ENCODE measurements around the gene MKNK1. TPM values are rescaled to one million over a fixed set of nuclear protein-coding genes. Genes with fewer than 3 reads are reported as not detected.

The MKNK1 gene
- total RNA-seq, 1 donor from 2014 or later, result 58.4 TPM

DNA sequence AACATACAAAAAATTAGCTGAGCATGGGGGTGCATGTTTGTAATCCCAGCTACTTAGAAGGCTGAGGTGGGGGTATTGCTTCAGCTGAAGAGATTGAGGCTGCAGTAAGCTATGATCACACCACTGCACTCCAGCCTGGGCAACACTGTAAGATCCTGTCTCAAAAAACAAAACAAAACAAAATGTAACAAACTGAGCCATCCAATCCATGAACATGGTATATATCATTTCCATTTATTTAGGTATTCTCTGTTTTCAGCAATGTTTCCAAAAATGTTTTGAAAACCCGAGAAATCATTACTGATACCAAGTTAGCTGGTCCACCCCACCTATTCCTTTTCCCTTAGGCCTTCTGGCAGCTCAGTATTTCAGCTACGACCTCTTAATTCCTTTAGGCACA lies 45.7 kb upstream of the MKNK1 start:
- TF ChIP-seq, protein P1, sequence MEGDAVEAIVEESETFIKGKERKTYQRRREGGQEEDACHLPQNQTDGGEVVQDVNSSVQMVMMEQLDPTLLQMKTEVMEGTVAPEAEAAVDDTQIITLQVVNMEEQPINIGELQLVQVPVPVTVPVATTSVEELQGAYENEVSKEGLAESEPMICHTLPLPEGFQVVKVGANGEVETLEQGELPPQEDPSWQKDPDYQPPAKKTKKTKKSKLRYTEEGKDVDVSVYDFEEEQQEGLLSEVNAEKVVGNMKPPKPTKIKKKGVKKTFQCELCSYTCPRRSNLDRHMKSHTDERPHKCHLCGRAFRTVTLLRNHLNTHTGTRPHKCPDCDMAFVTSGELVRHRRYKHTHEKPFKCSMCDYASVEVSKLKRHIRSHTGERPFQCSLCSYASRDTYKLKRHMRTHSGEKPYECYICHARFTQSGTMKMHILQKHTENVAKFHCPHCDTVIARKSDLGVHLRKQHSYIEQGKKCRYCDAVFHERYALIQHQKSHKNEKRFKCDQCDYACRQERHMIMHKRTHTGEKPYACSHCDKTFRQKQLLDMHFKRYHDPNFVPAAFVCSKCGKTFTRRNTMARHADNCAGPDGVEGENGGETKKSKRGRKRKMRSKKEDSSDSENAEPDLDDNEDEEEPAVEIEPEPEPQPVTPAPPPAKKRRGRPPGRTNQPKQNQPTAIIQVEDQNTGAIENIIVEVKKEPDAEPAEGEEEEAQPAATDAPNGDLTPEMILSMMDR (IDR thresholded peaks at IDR 0.05; ENCODE audit: partially characterized antibody, unreplicated experiment), result no peak
- H3K36me3 Mint-ChIP-seq (ENCODE audit: unreplicated experiment), result peaks cover 30% of the 10 kb centered on the region
- no peaks in the 10 kb centered on the region for H3K4me1 Mint-ChIP-seq (ENCODE audit: low read depth, unreplicated experiment)
- no peak for DNase-seq
- H3K4me3 Mint-ChIP-seq (ENCODE audit: unreplicated experiment), result no peak overlapping the region
- peaks cover 2% of the 10 kb centered on the region for H3K27me3 Mint-ChIP-seq (ENCODE audit: unreplicated experiment)
- peaks cover 4% of the 10 kb centered on the region for H3K9me3 Mint-ChIP-seq (ENCODE audit: unreplicated experiment)
- no peak overlapping the region for H3K27ac Mint-ChIP-seq (ENCODE audit: unreplicated experiment)

DNA sequence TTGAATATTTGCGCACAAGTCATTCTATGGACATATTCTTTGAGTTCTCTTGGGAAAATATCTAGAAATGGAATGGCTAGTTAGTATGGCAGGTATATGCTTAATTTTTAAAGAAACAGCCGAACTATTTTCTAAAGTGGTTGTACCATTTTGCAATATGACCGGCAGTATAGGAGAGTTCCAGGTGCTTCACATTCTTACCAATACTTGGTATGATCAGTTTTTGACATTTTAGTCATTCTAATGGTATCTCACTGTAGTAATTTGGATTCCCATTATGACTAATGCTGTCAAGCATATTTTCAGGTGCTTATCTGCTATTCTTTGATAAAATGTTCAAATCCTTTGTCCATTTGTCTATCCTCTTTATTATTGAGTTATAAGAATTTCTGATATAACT lies 43.5 kb upstream of the MKNK1 start:
- no peak for DNase-seq
- Mint-ChIP-seq H3K4me1 (ENCODE audit: low read depth, unreplicated experiment) (no peaks in the 10 kb centered on the region), H3K36me3 (ENCODE audit: unreplicated experiment) (peaks cover 27% of the 10 kb centered on the region), H3K4me3 (ENCODE audit: unreplicated experiment) (no peak overlapping the region), H3K9me3 (ENCODE audit: unreplicated experiment) (peaks cover 4% of the 10 kb centered on the region), H3K27me3 (ENCODE audit: unreplicated experiment) (peaks cover 2% of the 10 kb centered on the region), H3K27ac (ENCODE audit: unreplicated experiment) (no peak overlapping the region)
- TF ChIP-seq, protein P1 (IDR thresholded peaks at IDR 0.05; ENCODE audit: partially characterized antibody, unreplicated experiment), result no peak

DNA sequence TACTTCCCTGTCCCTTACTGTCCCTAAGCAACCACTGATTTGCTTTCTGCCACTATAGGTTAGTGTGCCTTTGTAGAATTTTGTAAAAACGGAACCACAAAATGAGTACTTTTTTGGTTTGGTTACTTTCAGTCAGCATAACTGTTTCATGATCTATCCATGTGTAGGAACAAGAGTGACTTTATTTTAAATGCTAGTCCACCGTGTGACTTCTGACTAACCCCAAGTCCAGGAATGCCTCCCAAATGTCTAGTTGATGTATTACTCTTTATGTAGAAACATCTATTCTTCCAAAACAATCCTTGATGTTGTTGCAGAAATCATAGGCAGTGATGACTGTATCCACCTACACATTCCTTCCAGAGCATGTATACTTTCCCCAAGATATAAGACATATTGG lies 42.8 kb upstream of the MKNK1 start:
- peaks cover 2% of the 10 kb centered on the region for H3K27me3 Mint-ChIP-seq (ENCODE audit: unreplicated experiment)
- no peak overlapping the region for H3K4me3 Mint-ChIP-seq (ENCODE audit: unreplicated experiment)
- TF ChIP-seq, protein P1 (IDR thresholded peaks at IDR 0.05; ENCODE audit: partially characterized antibody, unreplicated experiment), result no peak
- H3K4me1 Mint-ChIP-seq (ENCODE audit: low read depth, unreplicated experiment), result no peaks in the 10 kb centered on the region
- peaks cover 27% of the 10 kb centered on the region for H3K36me3 Mint-ChIP-seq (ENCODE audit: unreplicated experiment)
- no peak overlapping the region for H3K27ac Mint-ChIP-seq (ENCODE audit: unreplicated experiment)
- DNase-seq, result no peak
- H3K9me3 Mint-ChIP-seq (ENCODE audit: unreplicated experiment), result peaks cover 4% of the 10 kb centered on the region

DNA sequence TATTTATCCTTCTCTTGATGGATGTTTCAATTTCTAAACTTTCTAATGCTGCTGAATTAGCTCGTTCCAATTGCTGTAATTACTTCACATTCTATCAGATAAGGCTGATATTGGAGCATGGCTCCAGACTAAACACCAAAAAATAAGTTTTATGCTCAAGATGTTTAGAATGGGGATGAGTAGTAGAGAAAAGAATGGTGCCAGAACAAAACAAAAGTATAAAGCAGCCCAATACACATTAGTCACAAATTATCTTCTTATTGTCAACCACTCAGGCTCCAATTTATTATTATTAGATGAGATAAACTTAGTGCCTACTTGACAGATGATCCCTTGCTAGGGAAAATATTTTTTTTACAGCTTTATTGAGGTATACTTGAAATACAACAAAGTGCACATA lies 42.3 kb upstream of the MKNK1 start:
- no peak overlapping the region for H3K4me3 Mint-ChIP-seq (ENCODE audit: unreplicated experiment)
- peaks cover 27% of the 10 kb centered on the region for H3K36me3 Mint-ChIP-seq (ENCODE audit: unreplicated experiment)
- TF ChIP-seq, protein P1 (IDR thresholded peaks at IDR 0.05; ENCODE audit: partially characterized antibody, unreplicated experiment), result no peak
- peaks cover 4% of the 10 kb centered on the region for H3K9me3 Mint-ChIP-seq (ENCODE audit: unreplicated experiment)
- no peak for DNase-seq
- H3K4me1 Mint-ChIP-seq (ENCODE audit: low read depth, unreplicated experiment), result no peaks in the 10 kb centered on the region
- peaks cover 2% of the 10 kb centered on the region for H3K27me3 Mint-ChIP-seq (ENCODE audit: unreplicated experiment)
- H3K27ac Mint-ChIP-seq (ENCODE audit: unreplicated experiment), result no peak overlapping the region

DNA sequence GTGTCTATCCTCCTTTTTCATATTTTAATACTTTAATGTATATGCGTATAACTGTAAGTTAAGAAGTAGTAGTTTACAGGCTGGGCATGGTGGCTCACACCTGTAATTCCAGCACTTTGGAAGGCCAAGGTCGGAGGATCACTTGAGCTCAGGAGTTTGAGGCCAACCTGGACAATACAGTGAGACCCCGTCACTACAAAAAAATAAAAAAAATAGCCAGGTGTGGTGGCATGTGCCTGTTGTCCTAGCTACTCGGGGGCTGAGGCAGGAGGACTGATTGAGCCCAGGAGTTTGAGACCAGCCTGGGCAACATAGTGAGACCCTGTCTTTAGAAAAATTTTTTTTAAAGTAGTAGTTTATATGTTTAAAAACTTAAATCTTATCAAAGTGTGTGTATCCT lies 41.7 kb upstream of the MKNK1 start:
- DNase-seq, result no peak
- Mint-ChIP-seq H3K9me3 (ENCODE audit: unreplicated experiment) (peaks cover 4% of the 10 kb centered on the region), H3K4me3 (ENCODE audit: unreplicated experiment) (no peak overlapping the region), H3K4me1 (ENCODE audit: low read depth, unreplicated experiment) (no peaks in the 10 kb centered on the region), H3K36me3 (ENCODE audit: unreplicated experiment) (peaks cover 27% of the 10 kb centered on the region), H3K27ac (ENCODE audit: unreplicated experiment) (no peak overlapping the region), H3K27me3 (ENCODE audit: unreplicated experiment) (peaks cover 2% of the 10 kb centered on the region)
- TF ChIP-seq, protein P1 (IDR thresholded peaks at IDR 0.05; ENCODE audit: partially characterized antibody, unreplicated experiment), result no peak
